Fibroblast of pulmonary artery (primary cell): ENCODE measurements around the gene PSMD1.

Source experiments
- DNase-seq: peaks from one replicate; pipeline ENCODE4 v3.0.0-alpha.2; 2010; ENCODE audit warnings: low read depth
- H3K4me3 ChIP-seq: replicated peaks from 2 replicates; pipeline ENCODE4 v1.5.1; 2011; ENCODE audit warnings: low read depth, mild to moderate bottlenecking, control low read depth, low read length, moderate library complexity
- CTCF ChIP-seq: IDR thresholded peaks from 2 replicates; pipeline ENCODE4 v1.5.1; 2011; ENCODE audit warnings: mild to moderate bottlenecking, control low read depth, low read length, inconsistent platforms; ENCODE audit errors: missing control alignments

PSMD1 gene

GRCh38 chr2:231167745-231168459 lies 111.2 kb downstream of the PSMD1 start:
- DNase-seq: peak; percentile 65
- no peak for TF ChIP-seq CTCF
- H3K4me3 ChIP-seq: no peak overlapping the region

- no peak for TF ChIP-seq CTCF
- no peak for DNase-seq
- no peak overlapping the region for H3K4me3 ChIP-seq
Observed at GRCh38 chr2:231168460-231169139, 111.9 kb downstream of the PSMD1 start.

GRCh38 chr2:231169488-231169887 lies 112.8 kb downstream of the PSMD1 start:
- TF ChIP-seq CTCF: no peak
- no peak overlapping the region for H3K4me3 ChIP-seq
- no peak for DNase-seq

GRCh38 chr2:231170055-231170454 lies 113.4 kb downstream of the PSMD1 start:
- no peak for DNase-seq
- no peak overlapping the region for H3K4me3 ChIP-seq
- TF ChIP-seq CTCF: no peak

- no peak overlapping the region for H3K4me3 ChIP-seq
- no peak for TF ChIP-seq CTCF
Observed at GRCh38 chr2:231172025-231172424, 115.4 kb downstream of the PSMD1 start.

GRCh38 chr2:231174211-231174651 lies 117.6 kb downstream of the PSMD1 start:
- no peak for TF ChIP-seq CTCF
- H3K4me3 ChIP-seq: no peak overlapping the region
- no peak for DNase-seq

More at GRCh38 chr2:231172025-231172424, 115.4 kb downstream of the PSMD1 start:
- peak; percentile 65 for DNase-seq
